Esophagus mucosa (tissue), 1 donor: ENCODE results near the gene CCDC154. TPM values are rescaled to one million over a fixed set of nuclear protein-coding genes. Genes with fewer than 3 reads are reported as not detected.

Source experiments
- total RNA-seq: library from RNA; stranded (reverse); gene quantifications from one replicate; pipeline ENCODE4 v1.2.4, GENCODE V29; 2023
- donor health status: DM: yes; HTN: yes; CAD: no.

CCDC154 gene
- total RNA-seq, 1 donor from 2014 or later: 0.12 TPM

Other genes with a start within 250 kb of the CCDC154 start
- gene TPSG1, start 219.3 kb downstream of the CCDC154 start, total RNA-seq: 0.24 TPM
- gene TPSB2, start 214.4 kb downstream of the CCDC154 start, total RNA-seq: 4.5 TPM
- gene TPSAB1, start 203.9 kb downstream of the CCDC154 start, total RNA-seq: 4.6 TPM
- gene TPSD1, start 188.5 kb downstream of the CCDC154 start, total RNA-seq: not detected
- gene UBE2I, start 134.9 kb downstream of the CCDC154 start, total RNA-seq: 93.1 TPM
- 2.0 TPM for gene BAIAP3, start 110.9 kb downstream of the CCDC154 start, total RNA-seq
- 42.6 TPM for gene TSR3, start 92.7 kb downstream of the CCDC154 start, total RNA-seq
- 25.7 TPM for gene GNPTG, start 92.6 kb downstream of the CCDC154 start, total RNA-seq
- 5.3 TPM for gene UNKL, start 29.9 kb downstream of the CCDC154 start, total RNA-seq
- 13.7 TPM for gene UQCC4, start 23.8 kb downstream of the CCDC154 start, total RNA-seq
- not detected for gene PERCC1, start 13.5 kb downstream of the CCDC154 start, total RNA-seq
- gene CLCN7, start 30.5 kb upstream of the CCDC154 start, total RNA-seq: 18.6 TPM
- not detected for gene PTX4, start 44.4 kb upstream of the CCDC154 start, total RNA-seq
- 21.3 TPM for gene TELO2, start 48.8 kb upstream of the CCDC154 start, total RNA-seq
- gene TMEM204, start 89.1 kb upstream of the CCDC154 start, total RNA-seq: 2.8 TPM
- 8.3 TPM for gene IFT140, start 167.5 kb upstream of the CCDC154 start, total RNA-seq
- gene CRAMP1, start 167.8 kb upstream of the CCDC154 start, total RNA-seq: 9.6 TPM
- 79.3 TPM for gene JPT2, start 233.7 kb upstream of the CCDC154 start, total RNA-seq